GM08714 (cell line): ENCODE data around the gene POC1A.

Experiments
- H3K4me3 ChIP-seq: fragments of 200-500 bp; sonication (Bioruptor generic); 2 replicates; pipeline ENCODE4 v1.5.1; 2014; ENCODE audit warnings: mild to moderate bottlenecking, low read length, inconsistent platforms
- ZNF274 ChIP-seq: IDR thresholded peaks from 2 replicates; pipeline ENCODE4 v1.6.1; 2012; ENCODE audit warnings: mild to moderate bottlenecking, low read depth, low read length

The POC1A gene

GRCh38 chr3:52061121-52061910 is 92.9 kb downstream of the POC1A start:
- TF ChIP-seq ZNF274 = no peak
- H3K4me3 ChIP-seq = no peak overlapping the region

GRCh38 chr3:52059781-52060180 is 94.4 kb downstream of the POC1A start:
- no peak for TF ChIP-seq ZNF274
- H3K4me3 ChIP-seq = no peak overlapping the region

- no peak overlapping the region; the same call in 1 of the 2 replicates for H3K4me3 ChIP-seq
- no peak for TF ChIP-seq ZNF274
Observed at GRCh38 chr3:52057812-52058495, 96.3 kb downstream of the POC1A start.

- no peak for TF ChIP-seq ZNF274
- H3K4me3 ChIP-seq = peak overlapping the region; percentile 68
Observed at GRCh38 chr3:52056968-52057811, 97.0 kb downstream of the POC1A start.

GRCh38 chr3:52056521-52056967 is 97.7 kb downstream of the POC1A start, which contains the start of gene DUSP7:
TSS of gene DUSP7 (minus strand) at chr3:52056571. CDS start at chr3:52056366, 205 bp downstream.
- no peak for TF ChIP-seq ZNF274

GRCh38 chr3:52055537-52056351 is 98.5 kb downstream of the POC1A start:
- no peak for TF ChIP-seq ZNF274
- H3K4me3 ChIP-seq = peak overlapping the region; percentile 71

More at GRCh38 chr3:52056521-52056967, 97.7 kb downstream of the POC1A start, which contains the start of gene DUSP7:
- H3K4me3 ChIP-seq = peak within 1 kb of the TSS; percentile 71

- no peak for TF ChIP-seq ZNF274
- H3K4me3 ChIP-seq = peak overlapping the region; percentile 71
Observed at GRCh38 chr3:52054661-52055511, 99.3 kb downstream of the POC1A start.

GRCh38 chr3:52053307-52054304 is 100.6 kb downstream of the POC1A start:
- TF ChIP-seq ZNF274 = no peak
- H3K4me3 ChIP-seq = no peak overlapping the region; the same call in 1 of the 2 replicates

GRCh38 chr3:52052831-52053306 is 101.4 kb downstream of the POC1A start:
- TF ChIP-seq ZNF274 = no peak
- H3K4me3 ChIP-seq = peak overlapping the region; percentile 8; the same call in 1 of the 2 replicates

GRCh38 chr3:52051444-52051843 is 102.8 kb downstream of the POC1A start:
- TF ChIP-seq ZNF274 = no peak
- no peak overlapping the region for H3K4me3 ChIP-seq

- no peak overlapping the region for H3K4me3 ChIP-seq
- no peak for TF ChIP-seq ZNF274
Observed at GRCh38 chr3:52050571-52050970, 103.7 kb downstream of the POC1A start.

GRCh38 chr3:52049503-52049902 is 104.7 kb downstream of the POC1A start:
- no peak overlapping the region for H3K4me3 ChIP-seq
- TF ChIP-seq ZNF274 = no peak
